Raji (cell line): ENCODE results near the gene UBN2.

Source experiments
- POLR2A ChIP-seq: IDR thresholded peaks from 2 replicates; pipeline ENCODE4 v1.6.1; 2011; ENCODE audit warnings: low read depth, low read length, control low read depth; ENCODE audit not compliant: insufficient read depth

UBN2 gene

GRCh38 chr7:139334399-139335150, 103.5 kb downstream of the UBN2 start:
- TF ChIP-seq POLR2A, result no peak

- 0 out of 2 replicates have a peak, but pooled peaks have one; percentile 8 for TF ChIP-seq POLR2A
Measured at GRCh38 chr7:139339025-139339424, 108.0 kb downstream of the UBN2 start.

- no peak for TF ChIP-seq POLR2A
Measured at GRCh38 chr7:139339698-139340036, 108.6 kb downstream of the UBN2 start.

- TF ChIP-seq POLR2A, result peak; percentile 60
Measured at GRCh38 chr7:139340037-139340807, 109.2 kb downstream of the UBN2 start.

GRCh38 chr7:139340808-139341057, 109.7 kb downstream of the UBN2 start:
- no peak for TF ChIP-seq POLR2A

- peak; percentile 78 for TF ChIP-seq POLR2A
Measured at GRCh38 chr7:139341058-139341775, 110.2 kb downstream of the UBN2 start, which contains the start of gene FMC1. Gene FMC1, plus strand, starts transcription at chr7:139341337. Its CDS starts 48 bp downstream, at chr7:139341385.

GRCh38 chr7:139341776-139342226, 110.8 kb downstream of the UBN2 start:
- TF ChIP-seq POLR2A, result no peak

- TF ChIP-seq POLR2A, result no peak
Measured at GRCh38 chr7:139345042-139345441, 114.0 kb downstream of the UBN2 start.

- no peak for TF ChIP-seq POLR2A
Measured at GRCh38 chr7:139351027-139351426, 120.0 kb downstream of the UBN2 start.

- no peak for TF ChIP-seq POLR2A
Measured at GRCh38 chr7:139354729-139355128, 123.7 kb downstream of the UBN2 start.

GRCh38 chr7:139355320-139355719, 124.3 kb downstream of the UBN2 start:
- TF ChIP-seq POLR2A, result no peak
